GM12878 (cell line): Measurements from ENCODE around the gene CCDC24. TPM values are rescaled to one million over a fixed set of nuclear protein-coding genes. Genes with fewer than 3 reads are reported as not detected.

Source experiments
- ATAC-seq: fragments of 200-7000 bp; cut with Tn5 transposase; 3 replicates; pipeline ENCODE4 v1.9.1; 2020; ENCODE audit warnings: mild to moderate bottlenecking, moderate library complexity
- BruUV-seq: library from RNA; stranded (reverse); fragments of 400-500 nt; replicated peaks from 2 replicates; lab custom pipeline; 2021; lab: Mats Ljungman, UMichigan
- CTCF ChIA-PET: fragments of 300-600 bp; sonication (Branson Sonifier 250); formaldehyde crosslinking; extraction: SDS; loops from one replicate; lab custom pipeline; 2021; ENCODE audit warnings: inconsistent platforms; lab: Yijun Ruan, JAX
- POLR2A ChIA-PET: fragments of 350-600 bp; formaldehyde crosslinking; extraction: SDS; loops from one replicate; lab custom pipeline; 2021; ENCODE audit warnings: inconsistent platforms; lab: Charles Lee
- RAD21 ChIA-PET: fragments of 300-600 bp; sonication (Branson Sonifier 250); formaldehyde crosslinking; loops from one replicate; lab custom pipeline; 2023; ENCODE audit warnings: antibody characterized with exemption; ENCODE audit not compliant: unreplicated experiment; lab: Charles Lee
- SMC1A ChIA-PET: fragments of 300-600 bp; sonication (Branson Sonifier 250); formaldehyde crosslinking; loops from one replicate; lab custom pipeline; 2023; ENCODE audit not compliant: unreplicated experiment, uncharacterized antibody; lab: Charles Lee
- DNase-seq: peaks from one replicate; pipeline ENCODE4 v3.0.0-alpha.2; 2011; ENCODE audit warnings: low read depth, low spot score
- FAIRE-seq: peaks from 3 replicates; lab custom pipeline; 2011; peaks lifted over from hg19 to GRCh38; lab: Jason Lieb, UNC
- H2AFZ ChIP-seq: 2 replicates; pipeline ENCODE4 v1.6.0; 2011; ENCODE audit warnings: low read depth, low read length, control low read depth; ENCODE audit not compliant: control insufficient read depth
- H3K27ac ChIP-seq: 2 replicates; pipeline ENCODE4 v1.5.1; 2011; ENCODE audit warnings: control low read depth; ENCODE audit not compliant: control insufficient read depth, insufficient read depth
- H3K27me3 ChIP-seq, 2 experiments: replicated peaks in 1 of 2; 2 replicates each; pipeline versions ENCODE4 v1.6.0 to v1.6.1; 2011; ENCODE audit warnings: low read length in 1 of 2; ENCODE audit not compliant: control insufficient read depth in 2 of 2, insufficient read depth in 2 of 2
- H3K36me3 ChIP-seq, 2 experiments: 2 replicates each; pipeline ENCODE4 v1.5.1; 2011; ENCODE audit warnings: low read length in 1 of 2; ENCODE audit not compliant: control insufficient read depth in 2 of 2, insufficient read depth in 2 of 2
- H3K4me1 ChIP-seq: 2 replicates; pipeline ENCODE4 v1.6.1; 2011; ENCODE audit warnings: mild to moderate bottlenecking, low read length, moderate library complexity, mixed read lengths; ENCODE audit not compliant: control insufficient read depth, insufficient read depth
- H3K4me2 ChIP-seq: 2 replicates; pipeline ENCODE4 v1.6.0; 2011; ENCODE audit warnings: control low read depth; ENCODE audit not compliant: control insufficient read depth, insufficient read depth
- H3K4me3 ChIP-seq: fragments of 200-600 bp; sonication (generic); 2 replicates; pipeline ENCODE4 v1.5.1; 2016
- H3K79me2 ChIP-seq: 2 replicates; pipeline ENCODE4 v1.6.0; 2011; ENCODE audit warnings: low read length; ENCODE audit not compliant: control insufficient read depth, insufficient read depth
- H3K9ac ChIP-seq: 2 replicates; pipeline ENCODE4 v1.8.0; 2011; ENCODE audit warnings: low read length, control low read depth, mixed read lengths; ENCODE audit not compliant: control insufficient read depth, insufficient read depth
- H3K9me3 ChIP-seq: replicated peaks from 3 replicates; pipeline ENCODE4 v1.5.1; 2011; ENCODE audit warnings: mild to moderate bottlenecking, low read length; ENCODE audit not compliant: control insufficient read depth, insufficient read depth
- H4K20me1 ChIP-seq: 2 replicates; pipeline ENCODE4 v1.6.0; 2011; ENCODE audit not compliant: control insufficient read depth, insufficient read depth
- ASH2L ChIP-seq: fragments of 300-600, 200-600 bp; sonication (generic); IDR thresholded peaks from 2 replicates; pipeline ENCODE4 v1.6.1; 2017; ENCODE audit warnings: low read depth, mild to moderate bottlenecking, borderline replicate concordance
- ETV6 ChIP-seq, 2 experiments: fragments of 450-650 bp in 1 of 2; IDR thresholded peaks in 1 of 2; conservative IDR thresholded peaks in 1 of 2; 2 replicates each; pipeline ENCODE4 v1.6.1; 2014; ENCODE audit warnings: antibody characterized with exemption in 1 of 2, borderline replicate concordance in 1 of 2, low read depth in 1 of 2, mild to moderate bottlenecking in 1 of 2, moderate library complexity in 1 of 2
- HDGF ChIP-seq: fragments of 450-650 bp; IDR thresholded peaks from 2 replicates; pipeline ENCODE4 v1.6.1; 2016; ENCODE audit warnings: antibody characterized with exemption
- IRF5 ChIP-seq: fragments of 450-650 bp; IDR thresholded peaks from 2 replicates; pipeline ENCODE4 v1.6.1; 2017; ENCODE audit warnings: borderline replicate concordance
- MXI1 ChIP-seq: fragments of 150-350 bp; IDR thresholded peaks from 2 replicates; pipeline ENCODE4 v1.6.1; 2011; ENCODE audit warnings: low read depth, mild to moderate bottlenecking, inconsistent platforms, low read length, improper control_type of control experiment
- NRF1 ChIP-seq: conservative IDR thresholded peaks from 2 replicates; pipeline ENCODE4 v1.6.1; 2011; ENCODE audit warnings: mild to moderate bottlenecking, low read depth, low read length, improper control_type of control experiment
- PKNOX1 ChIP-seq: fragments of 450-650 bp; IDR thresholded peaks from 2 replicates; pipeline ENCODE4 v1.6.1; 2016; ENCODE audit warnings: mild to moderate bottlenecking
- RB1 ChIP-seq: fragments of 450-650 bp; formaldehyde crosslinking; IDR thresholded peaks from 2 replicates; pipeline ENCODE4 v1.6.1; 2017; ENCODE audit warnings: mild to moderate bottlenecking, borderline replicate concordance
- RELA ChIP-seq: fragments of 450-650 bp; IDR thresholded peaks from 2 replicates; pipeline ENCODE4 v1.8.0; 2014; ENCODE audit warnings: borderline replicate concordance; ENCODE audit not compliant: partially characterized antibody
- SIX5 ChIP-seq: IDR thresholded peaks from 2 replicates; pipeline ENCODE4 v1.6.1; 2011; ENCODE audit warnings: mild to moderate bottlenecking, low read depth, low read length, moderate library complexity; ENCODE audit not compliant: severe bottlenecking
- SRF ChIP-seq, 2 experiments: IDR thresholded peaks; 2 replicates each; pipeline ENCODE4 v1.6.1; 2011; ENCODE audit warnings: low read depth in 2 of 2, low read length in 2 of 2, mild to moderate bottlenecking in 1 of 2, moderate library complexity in 1 of 2
- WRNIP1 ChIP-seq: IDR thresholded peaks from 2 replicates; pipeline ENCODE4 v1.6.1; 2011; ENCODE audit warnings: low read depth, low read length, improper control_type of control experiment, borderline replicate concordance
- ZBTB4 ChIP-seq: fragments of 450-650 bp; formaldehyde crosslinking; IDR thresholded peaks from 2 replicates; pipeline ENCODE4 v1.4.0; 2022; ENCODE audit warnings: mild to moderate bottlenecking, moderate library complexity
- ZZZ3 ChIP-seq: IDR thresholded peaks from 2 replicates; pipeline ENCODE4 v1.6.1; 2011; ENCODE audit warnings: low read depth; ENCODE audit not compliant: control insufficient read depth, insufficient read length
- WGBS: methylation state at CpG from one replicate; pipeline ENCODE4 v1.1.6; 2016; ENCODE audit warnings: low lambda C conversion rate; ENCODE audit not compliant: insufficient replicate concordance, insufficient coverage; ENCODE audit errors: missing lambda C conversion rate; 5-methylcytosine and 5-hydroxymethylcytosine counted together
- in situ Hi-C: fragments of 300-500 bp; cut with MboI; formaldehyde crosslinking; loops from 9 replicates; pipeline ENCODE4 v1.14.3; 2018; ENCODE audit warnings: mixed read lengths
- intact Hi-C: fragments of 100-400 bp; cut with micrococcal nuclease; formaldehyde crosslinking; loops from one replicate; pipeline ENCODE4 v1.14.2; 2022; ENCODE audit not compliant: unreplicated experiment
- polyA plus RNA-seq, 11 experiments: library from polyadenylated mRNA; depleted of rRNA in 4 of 11; unstranded in 6 of 11; stranded (reverse) in 5 of 11; fragments of >200 nt; fragmentation: Nextera tagmentation in 4 of 11; fragmentation: Illumina TruSeq in 1 of 11; extraction: Ambion mirVana in 4 of 11; extraction: Trizol in 1 of 11; gene quantifications; 1 replicate in 1 of 11; 2 replicates in 10 of 11; pipeline versions ENCODE4 v1.2.1 to v1.2.3, GENCODE V29; 2011 to 2016; ENCODE audit warnings: inconsistent platforms in 2 of 11, missing spikeins in 2 of 11, low read depth in 1 of 11
- total RNA-seq, 4 experiments: library from RNA; depleted of rRNA in 3 of 4; stranded (reverse); fragments of >200 nt in 3 of 4; fragmentation: Illumina TruSeq in 1 of 4; extraction: Trizol in 1 of 4; gene quantifications; 2 replicates each; pipeline versions ENCODE4 v1.2.1 to v1.2.3, GENCODE V29; 2013 to 2021
- TF ChIP-seq, protein P1 (sequence below): fragments of 450-650 bp; IDR thresholded peaks from 2 replicates; pipeline ENCODE4 v1.6.1; 2017; ENCODE audit warnings: mild to moderate bottlenecking, moderate library complexity

Gene CCDC24
- total and polyA plus RNA-seq, 10 of the 15 experiments (the other 5 are each of a cell fraction or from before 2014, with no cell fraction given): 0.18 to 3.1 (median 1.6) TPM; not detected in 1

- no peak for DNase-seq
- no peak for FAIRE-seq
- POLR2A ChIA-PET: no interaction called here
- H3K36me3 ChIP-seq: peaks cover 0 to 6% of the 10 kb centered on the region in 2 experiments; a peak in 1 of 4 replicates
- CTCF ChIA-PET: no interaction called here
- ATAC-seq: no peak
- H3K4me2 ChIP-seq: no peak overlapping the region
- no peaks in the 10 kb centered on the region for H3K4me1 ChIP-seq
- WGBS: 96% methylated on average over 3 of the region's 3 CpGs
- H3K27me3 ChIP-seq: no peaks in the 10 kb centered on the region
- no peak overlapping the region for H2AFZ ChIP-seq
- SMC1A ChIA-PET: no interaction called here
- intact Hi-C loops: no loop called here
- in situ Hi-C loops: no loop called here
- H4K20me1 ChIP-seq: no peaks in the 10 kb centered on the region
- H3K27ac ChIP-seq: no peak overlapping the region
- H3K4me3 ChIP-seq: no peak overlapping the region
- no peak overlapping the region for H3K9ac ChIP-seq
- H3K9me3 ChIP-seq: no peaks in the 10 kb centered on the region
- no TSS peak for BruUV-seq
- RAD21 ChIA-PET: no interaction called here
- H3K79me2 ChIP-seq: no peaks in the 10 kb centered on the region
- no peak for TF ChIP-seq ASH2L
- TF ChIP-seq RELA: no peak
- no peak for TF ChIP-seq ZZZ3
- no peak for TF ChIP-seq HDGF
- TF ChIP-seq RB1: no peak
- TF ChIP-seq WRNIP1: no peak
- TF ChIP-seq SRF (IDR thresholded peaks at IDR 0.05; ENCODE audit: low read depth in 2 of 2, low read length in 2 of 2): no peak
- no peak for TF ChIP-seq IRF5
- TF ChIP-seq NRF1: no peak
- TF ChIP-seq ETV6 (conservative IDR thresholded peaks at IDR 0.05 in 1 of 2, IDR thresholded peaks at IDR 0.05 in 1 of 2; ENCODE audit: borderline replicate concordance in 1 of 2, low read depth in 1 of 2): no peak
- TF ChIP-seq, protein P1, sequence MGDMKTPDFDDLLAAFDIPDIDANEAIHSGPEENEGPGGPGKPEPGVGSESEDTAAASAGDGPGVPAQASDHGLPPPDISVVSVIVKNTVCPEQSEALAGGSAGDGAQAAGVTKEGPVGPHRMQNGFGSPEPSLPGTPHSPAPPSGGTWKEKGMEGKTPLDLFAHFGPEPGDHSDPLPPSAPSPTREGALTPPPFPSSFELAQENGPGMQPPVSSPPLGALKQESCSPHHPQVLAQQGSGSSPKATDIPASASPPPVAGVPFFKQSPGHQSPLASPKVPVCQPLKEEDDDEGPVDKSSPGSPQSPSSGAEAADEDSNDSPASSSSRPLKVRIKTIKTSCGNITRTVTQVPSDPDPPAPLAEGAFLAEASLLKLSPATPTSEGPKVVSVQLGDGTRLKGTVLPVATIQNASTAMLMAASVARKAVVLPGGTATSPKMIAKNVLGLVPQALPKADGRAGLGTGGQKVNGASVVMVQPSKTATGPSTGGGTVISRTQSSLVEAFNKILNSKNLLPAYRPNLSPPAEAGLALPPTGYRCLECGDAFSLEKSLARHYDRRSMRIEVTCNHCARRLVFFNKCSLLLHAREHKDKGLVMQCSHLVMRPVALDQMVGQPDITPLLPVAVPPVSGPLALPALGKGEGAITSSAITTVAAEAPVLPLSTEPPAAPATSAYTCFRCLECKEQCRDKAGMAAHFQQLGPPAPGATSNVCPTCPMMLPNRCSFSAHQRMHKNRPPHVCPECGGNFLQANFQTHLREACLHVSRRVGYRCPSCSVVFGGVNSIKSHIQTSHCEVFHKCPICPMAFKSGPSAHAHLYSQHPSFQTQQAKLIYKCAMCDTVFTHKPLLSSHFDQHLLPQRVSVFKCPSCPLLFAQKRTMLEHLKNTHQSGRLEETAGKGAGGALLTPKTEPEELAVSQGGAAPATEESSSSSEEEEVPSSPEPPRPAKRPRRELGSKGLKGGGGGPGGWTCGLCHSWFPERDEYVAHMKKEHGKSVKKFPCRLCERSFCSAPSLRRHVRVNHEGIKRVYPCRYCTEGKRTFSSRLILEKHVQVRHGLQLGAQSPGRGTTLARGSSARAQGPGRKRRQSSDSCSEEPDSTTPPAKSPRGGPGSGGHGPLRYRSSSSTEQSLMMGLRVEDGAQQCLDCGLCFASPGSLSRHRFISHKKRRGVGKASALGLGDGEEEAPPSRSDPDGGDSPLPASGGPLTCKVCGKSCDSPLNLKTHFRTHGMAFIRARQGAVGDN: no peak
- no peak for TF ChIP-seq MXI1
- no peak for TF ChIP-seq SIX5
- no peak for TF ChIP-seq ZBTB4 (CRISPR knock-in tag)
- no peak for TF ChIP-seq PKNOX1
Observed at GRCh38 chr1:43963006-43963405, 28.4 kb upstream of the CCDC24 start.
